Measurements from ENCODE around the gene BABAM2.

DNA sequence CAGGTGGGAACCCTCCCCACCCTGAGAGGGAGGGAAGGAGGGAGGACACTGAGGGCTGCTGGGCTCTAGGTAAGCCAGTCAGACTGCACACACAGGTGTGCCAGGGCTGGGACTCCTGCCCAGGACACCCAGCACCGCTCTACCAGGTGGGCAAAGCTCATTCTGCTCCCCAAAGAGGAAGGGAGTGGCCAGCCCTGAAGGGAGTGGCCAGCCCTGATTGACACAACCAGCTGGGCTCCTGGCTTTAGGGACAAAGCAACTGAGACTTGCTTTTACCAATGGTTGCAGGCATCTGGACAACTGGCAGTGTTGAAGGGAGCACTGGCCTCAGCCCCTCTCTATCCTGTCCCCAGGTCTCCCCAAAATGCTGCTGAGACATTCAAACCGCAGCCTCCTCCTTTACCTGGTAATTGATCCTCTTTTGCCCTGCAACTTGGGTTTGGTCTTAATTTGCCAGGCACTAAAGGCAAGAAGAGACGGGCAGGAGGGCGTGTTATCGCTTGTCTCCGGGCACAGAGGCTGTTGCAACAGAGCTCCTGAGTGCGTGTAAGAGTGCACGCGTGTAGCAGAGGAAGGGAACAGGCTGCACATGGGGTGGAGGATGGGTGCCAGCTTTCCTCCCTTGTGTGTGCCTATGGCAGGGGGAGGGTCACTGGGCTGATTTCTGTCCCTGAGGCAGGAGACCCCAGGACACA is 487.6 kb downstream of the BABAM2 start:
- TF ChIP-seq, protein P1, sequence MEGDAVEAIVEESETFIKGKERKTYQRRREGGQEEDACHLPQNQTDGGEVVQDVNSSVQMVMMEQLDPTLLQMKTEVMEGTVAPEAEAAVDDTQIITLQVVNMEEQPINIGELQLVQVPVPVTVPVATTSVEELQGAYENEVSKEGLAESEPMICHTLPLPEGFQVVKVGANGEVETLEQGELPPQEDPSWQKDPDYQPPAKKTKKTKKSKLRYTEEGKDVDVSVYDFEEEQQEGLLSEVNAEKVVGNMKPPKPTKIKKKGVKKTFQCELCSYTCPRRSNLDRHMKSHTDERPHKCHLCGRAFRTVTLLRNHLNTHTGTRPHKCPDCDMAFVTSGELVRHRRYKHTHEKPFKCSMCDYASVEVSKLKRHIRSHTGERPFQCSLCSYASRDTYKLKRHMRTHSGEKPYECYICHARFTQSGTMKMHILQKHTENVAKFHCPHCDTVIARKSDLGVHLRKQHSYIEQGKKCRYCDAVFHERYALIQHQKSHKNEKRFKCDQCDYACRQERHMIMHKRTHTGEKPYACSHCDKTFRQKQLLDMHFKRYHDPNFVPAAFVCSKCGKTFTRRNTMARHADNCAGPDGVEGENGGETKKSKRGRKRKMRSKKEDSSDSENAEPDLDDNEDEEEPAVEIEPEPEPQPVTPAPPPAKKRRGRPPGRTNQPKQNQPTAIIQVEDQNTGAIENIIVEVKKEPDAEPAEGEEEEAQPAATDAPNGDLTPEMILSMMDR (IDR thresholded peaks at IDR 0.05), result no peak
- TF ChIP-seq POLR2A (IDR thresholded peaks at IDR 0.05) (peak; percentile 82), EP300 (IDR thresholded peaks at IDR 0.05; ENCODE audit: low read depth) (peak; percentile 74)

Measured in transverse colon (tissue), 3 donors.